Measurements from ENCODE around the gene NEIL3. TPM values are rescaled to one million over a fixed set of nuclear protein-coding genes. Genes with fewer than 3 reads are reported as not detected.

NEIL3 gene
- total RNA-seq, 4 donors from 2014 or later = 1.1 to 3.1 (median 2.1) TPM

DNA sequence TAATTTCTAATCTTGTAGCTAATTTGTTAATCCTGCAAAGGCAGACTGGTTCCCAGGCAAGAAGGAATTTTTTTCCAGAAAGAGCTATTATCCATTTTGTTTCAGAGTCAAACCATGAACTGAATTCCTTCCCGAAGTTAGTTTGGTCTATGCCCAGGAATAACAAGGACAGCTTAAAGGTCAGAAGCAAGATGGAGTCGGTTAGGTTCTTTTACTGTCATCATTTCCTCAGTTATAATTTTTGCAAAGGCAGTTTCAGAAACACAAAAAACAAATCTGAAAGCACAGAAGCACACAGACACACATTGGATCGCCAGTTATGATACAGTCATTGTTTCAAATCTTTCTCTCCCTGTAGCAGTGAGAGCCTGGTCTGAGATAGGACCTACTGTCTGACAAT lies 94.7 kb downstream of the NEIL3 start:
- 97% methylated on average over 3 of the region's 3 CpGs for WGBS
- Histone ChIP-seq H3K9me3 (no peaks in the 10 kb centered on the region), H3K4me1 (no peaks in the 10 kb centered on the region), H3K4me3 (no peak overlapping the region), H3K27me3 (no peaks in the 10 kb centered on the region), H3K27ac (no peak overlapping the region), H3K36me3 (no peaks in the 10 kb centered on the region)
- DNase-seq (ENCODE audit: low spot score in 2 of 2) = no peak
- TF ChIP-seq POLR2AphosphoS5 (IDR thresholded peaks at IDR 0.05) = no peak

- TF ChIP-seq EP300 (IDR thresholded peaks at IDR 0.05) (no peak), CTCF (IDR thresholded peaks at IDR 0.05) (no peak), POLR2AphosphoS5 (IDR thresholded peaks at IDR 0.05) (no peak), POLR2A (IDR thresholded peaks at IDR 0.05) (no peak)
- Histone ChIP-seq H3K27ac (no peak overlapping the region), H3K4me3 (no peak overlapping the region)
These were observed 95.3 kb downstream of the NEIL3 start for GRCh38 chr4:177404986-177405385.

DNA sequence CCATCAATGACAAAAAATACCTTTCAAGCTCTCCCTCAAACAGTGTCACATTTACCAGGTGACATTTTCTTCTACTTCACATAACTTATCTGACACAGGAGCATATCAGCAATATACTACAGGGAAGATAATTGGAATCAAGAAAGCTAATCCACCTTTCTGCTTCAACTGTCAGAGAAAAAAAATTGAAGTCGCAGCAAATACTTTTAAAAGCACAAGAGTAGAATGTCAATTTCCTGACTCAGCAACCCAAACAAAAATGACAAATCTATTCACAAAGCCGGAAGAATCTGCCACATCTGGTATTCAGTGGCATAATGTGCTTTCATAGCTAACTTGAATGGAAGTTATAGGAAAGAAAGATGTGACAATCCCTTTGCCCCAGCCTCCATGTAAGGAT lies 95.8 kb downstream of the NEIL3 start:
- Histone ChIP-seq H3K4me1 (no peaks in the 10 kb centered on the region), H3K36me3 (no peaks in the 10 kb centered on the region), H3K9me3 (no peaks in the 10 kb centered on the region), H3K4me3 (no peak overlapping the region), H3K27me3 (no peaks in the 10 kb centered on the region), H3K27ac (no peak overlapping the region)
- WGBS = 41% methylated on average over 2 of the region's 2 CpGs
- no peak for DNase-seq (ENCODE audit: low spot score in 2 of 2)
- TF ChIP-seq POLR2AphosphoS5 (IDR thresholded peaks at IDR 0.05) = no peak
- no peak for TF ChIP-seq EP300 (IDR thresholded peaks at IDR 0.05)
- no peak for TF ChIP-seq POLR2A (IDR thresholded peaks at IDR 0.05)
- no peak for TF ChIP-seq CTCF (IDR thresholded peaks at IDR 0.05)

More at GRCh38 chr4:177404986-177405385, 95.3 kb downstream of the NEIL3 start:
- H3K4me1 ChIP-seq = no peaks in the 10 kb centered on the region
- H3K36me3 ChIP-seq = no peaks in the 10 kb centered on the region
- no peak for DNase-seq (ENCODE audit: low spot score in 2 of 2)
- 84% methylated on average over 4 of the region's 4 CpGs for WGBS
- H3K9me3 ChIP-seq = no peaks in the 10 kb centered on the region
- no peaks in the 10 kb centered on the region for H3K27me3 ChIP-seq

DNA sequence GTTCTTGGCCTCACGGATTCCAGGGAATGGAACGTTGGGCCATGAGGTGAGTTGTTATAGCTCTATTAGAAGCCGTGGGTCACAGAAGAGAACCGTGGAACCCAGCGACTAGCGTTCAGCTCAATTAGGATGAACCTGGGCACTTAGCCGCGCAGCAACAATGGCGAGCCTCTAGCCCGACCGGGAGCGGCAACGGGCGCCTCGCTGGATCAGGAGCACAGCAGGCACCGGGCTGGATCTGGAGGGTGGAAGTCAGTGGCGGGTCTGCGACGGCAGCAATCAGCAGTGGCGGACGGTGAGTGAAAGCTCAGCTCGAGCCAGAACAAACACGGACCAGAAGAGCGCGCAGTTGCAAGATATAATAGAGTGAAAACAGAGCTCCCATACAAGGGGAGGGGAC lies 98.3 kb downstream of the NEIL3 start:
- H3K27me3 ChIP-seq = no peaks in the 10 kb centered on the region
- no peak overlapping the region for H3K4me3 ChIP-seq
- no peaks in the 10 kb centered on the region for H3K4me1 ChIP-seq
- WGBS = 96% methylated on average over 25 of the region's 25 CpGs
- H3K9me3 ChIP-seq = no peaks in the 10 kb centered on the region
- no peaks in the 10 kb centered on the region for H3K36me3 ChIP-seq
- no peak for DNase-seq (ENCODE audit: low spot score in 2 of 2)
- no peak for TF ChIP-seq CTCF (IDR thresholded peaks at IDR 0.05)
- TF ChIP-seq EP300 (IDR thresholded peaks at IDR 0.05) = no peak
- no peak for TF ChIP-seq POLR2AphosphoS5 (IDR thresholded peaks at IDR 0.05)
- no peak for TF ChIP-seq POLR2A (IDR thresholded peaks at IDR 0.05)
- H3K27ac ChIP-seq = no peak overlapping the region

GRCh38 chr4:177410566-177410965 lies 100.9 kb downstream of the NEIL3 start:
- H3K9me3 ChIP-seq = no peaks in the 10 kb centered on the region
- no peak overlapping the region for H3K4me3 ChIP-seq
- no peak for DNase-seq (ENCODE audit: low spot score in 2 of 2)
- H3K36me3 ChIP-seq = no peaks in the 10 kb centered on the region
- no peak for TF ChIP-seq POLR2AphosphoS5 (IDR thresholded peaks at IDR 0.05)
- TF ChIP-seq CTCF (IDR thresholded peaks at IDR 0.05) = no peak
- no peak for TF ChIP-seq EP300 (IDR thresholded peaks at IDR 0.05)
- no peak for TF ChIP-seq POLR2A (IDR thresholded peaks at IDR 0.05)
- H3K27me3 ChIP-seq = no peaks in the 10 kb centered on the region
- no peaks in the 10 kb centered on the region for H3K4me1 ChIP-seq
- no peak overlapping the region for H3K27ac ChIP-seq

- no peaks in the 10 kb centered on the region for H3K27me3 ChIP-seq
- TF ChIP-seq POLR2AphosphoS5 (IDR thresholded peaks at IDR 0.05) = no peak
- no peak for TF ChIP-seq EP300 (IDR thresholded peaks at IDR 0.05)
- TF ChIP-seq CTCF (IDR thresholded peaks at IDR 0.05) = no peak
- TF ChIP-seq POLR2A (IDR thresholded peaks at IDR 0.05) = no peak
- 72% methylated on average over 5 of the region's 5 CpGs for WGBS
- no peaks in the 10 kb centered on the region for H3K4me1 ChIP-seq
- no peaks in the 10 kb centered on the region for H3K9me3 ChIP-seq
- H3K27ac ChIP-seq = no peak overlapping the region
- H3K36me3 ChIP-seq = no peaks in the 10 kb centered on the region
- DNase-seq (ENCODE audit: low spot score in 2 of 2) = no peak
- no peak overlapping the region for H3K4me3 ChIP-seq
These were observed 102.3 kb downstream of the NEIL3 start for GRCh38 chr4:177411996-177412395.

Measured in suprapubic skin (tissue), 4 donors.